Measurements from ENCODE around the gene CNNM1. TPM values are rescaled to one million over a fixed set of nuclear protein-coding genes. Genes with fewer than 3 reads are reported as not detected.
A peak's percentile ranks its signal among the peaks of the same experiment; 100 is the strongest.

Gene CNNM1
- total and polyA plus RNA-seq, 2 experiments from 2014 or later = 1.1 to 2.1 TPM

GRCh38 chr10:99337311-99337811 lies 8.2 kb downstream of the CNNM1 start:
- no peak overlapping the region for H3K9ac ChIP-seq
- no peak overlapping the region for H2AFZ ChIP-seq
- H3K4me1 ChIP-seq (ENCODE audit: insufficient read depth) = peaks cover 15% of the 10 kb centered on the region
- no peaks in the 10 kb centered on the region for H3K9me2 ChIP-seq (ENCODE audit: insufficient read depth)
- H3K9me3 ChIP-seq (ENCODE audit: low read depth) = no peaks in the 10 kb centered on the region
- no peaks in the 10 kb centered on the region for H3K36me3 ChIP-seq (ENCODE audit: low read depth)
- 83% methylated on average over 2 of the region's 2 CpGs for WGBS, 2 experiments (ENCODE audit: low coverage in 1 of 2, low lambda C conversion rate in 2 of 2, missing lambda C conversion rate in 2 of 2)
- H3F3A ChIP-seq (ENCODE audit: insufficient read depth) = no peaks in the 10 kb centered on the region
- H4K20me1 ChIP-seq (ENCODE audit: insufficient read depth) = no peaks in the 10 kb centered on the region
- TF ChIP-seq EZH2 (IDR thresholded peaks at IDR 0.05; ENCODE audit: insufficient read depth, poor library complexity, severe bottlenecking) (no peak), EZH2phosphoT487 (IDR thresholded peaks at IDR 0.05; ENCODE audit: insufficient read depth, low read depth) (no peak)
- no peak overlapping the region for H3K4me2 ChIP-seq (ENCODE audit: unreplicated experiment)
- H3K79me2 ChIP-seq (ENCODE audit: insufficient read depth) = no peaks in the 10 kb centered on the region
- H3K27me3 ChIP-seq (replicated peaks; ENCODE audit: insufficient read depth) = no peaks in the 10 kb centered on the region
- H3K4me3 ChIP-seq = no peak overlapping the region
- peak; percentile 15 for DNase-seq
- H3K27ac ChIP-seq = no peak overlapping the region
- in situ Hi-C loops (cut with MboI) = no loop called here

GRCh38 chr10:99337901-99338300 lies 8.7 kb downstream of the CNNM1 start:
- in situ Hi-C loops (cut with MboI) = no loop called here
- no peaks in the 10 kb centered on the region for H4K20me1 ChIP-seq (ENCODE audit: insufficient read depth)
- no peak overlapping the region for H2AFZ ChIP-seq
- H3K9ac ChIP-seq = no peak overlapping the region
- H3K9me2 ChIP-seq (ENCODE audit: insufficient read depth) = no peaks in the 10 kb centered on the region
- peaks cover 15% of the 10 kb centered on the region for H3K4me1 ChIP-seq (ENCODE audit: insufficient read depth)
- H3F3A ChIP-seq (ENCODE audit: insufficient read depth) = no peaks in the 10 kb centered on the region
- H3K27me3 ChIP-seq (replicated peaks; ENCODE audit: insufficient read depth) = no peaks in the 10 kb centered on the region
- H3K9me3 ChIP-seq (ENCODE audit: low read depth) = no peaks in the 10 kb centered on the region
- H3K79me2 ChIP-seq (ENCODE audit: insufficient read depth) = no peaks in the 10 kb centered on the region
- no peaks in the 10 kb centered on the region for H3K36me3 ChIP-seq (ENCODE audit: low read depth)
- no peak for TF ChIP-seq EZH2phosphoT487 (IDR thresholded peaks at IDR 0.05; ENCODE audit: insufficient read depth, low read depth)
- TF ChIP-seq EZH2 (IDR thresholded peaks at IDR 0.05; ENCODE audit: insufficient read depth, poor library complexity, severe bottlenecking) = no peak
- DNase-seq = no peak
- no peak overlapping the region for H3K27ac ChIP-seq
- no peak overlapping the region for H3K4me3 ChIP-seq
- no peak overlapping the region for H3K4me2 ChIP-seq (ENCODE audit: unreplicated experiment)

GRCh38 chr10:99339077-99339476 lies 9.9 kb downstream of the CNNM1 start:
- Histone ChIP-seq H3K27ac (peak overlapping the region; percentile 35), H3K79me2 (ENCODE audit: insufficient read depth) (no peaks in the 10 kb centered on the region), H3K4me3 (no peak overlapping the region), H3K9me3 (ENCODE audit: low read depth) (no peaks in the 10 kb centered on the region), H3K27me3 (replicated peaks; ENCODE audit: insufficient read depth) (no peaks in the 10 kb centered on the region), H3K4me1 (ENCODE audit: insufficient read depth) (peaks cover 15% of the 10 kb centered on the region), H3F3A (ENCODE audit: insufficient read depth) (no peaks in the 10 kb centered on the region), H2AFZ (no peak overlapping the region), H4K20me1 (ENCODE audit: insufficient read depth) (no peaks in the 10 kb centered on the region), H3K4me2 (ENCODE audit: unreplicated experiment) (no peak overlapping the region), H3K9ac (no peak overlapping the region), H3K9me2 (ENCODE audit: insufficient read depth) (no peaks in the 10 kb centered on the region), H3K36me3 (ENCODE audit: low read depth) (no peaks in the 10 kb centered on the region)
- no peak for TF ChIP-seq EZH2phosphoT487 (IDR thresholded peaks at IDR 0.05; ENCODE audit: insufficient read depth, low read depth)
- no peak for TF ChIP-seq EZH2 (IDR thresholded peaks at IDR 0.05; ENCODE audit: insufficient read depth, poor library complexity, severe bottlenecking)
- WGBS, 2 experiments (ENCODE audit: low coverage in 1 of 2, low lambda C conversion rate in 2 of 2, missing lambda C conversion rate in 2 of 2) = 73 to 85% methylated on average over 1 of the region's 1 CpG
- peak; percentile 56 for DNase-seq
- in situ Hi-C loops (cut with MboI) = no loop called here

- H3K27me3 ChIP-seq (replicated peaks; ENCODE audit: insufficient read depth) = no peaks in the 10 kb centered on the region
- TF ChIP-seq EZH2phosphoT487 (IDR thresholded peaks at IDR 0.05; ENCODE audit: insufficient read depth, low read depth) = no peak
- no peak for TF ChIP-seq EZH2 (IDR thresholded peaks at IDR 0.05; ENCODE audit: insufficient read depth, poor library complexity, severe bottlenecking)
- no peak for DNase-seq
- H3K9me2 ChIP-seq (ENCODE audit: insufficient read depth) = no peaks in the 10 kb centered on the region
- peaks cover 15% of the 10 kb centered on the region for H3K4me1 ChIP-seq (ENCODE audit: insufficient read depth)
- H3K9ac ChIP-seq = no peak overlapping the region
- in situ Hi-C loops (cut with MboI) = no loop called here
- H3K36me3 ChIP-seq (ENCODE audit: low read depth) = no peaks in the 10 kb centered on the region
- no peaks in the 10 kb centered on the region for H4K20me1 ChIP-seq (ENCODE audit: insufficient read depth)
- H3K79me2 ChIP-seq (ENCODE audit: insufficient read depth) = no peaks in the 10 kb centered on the region
- H3K4me3 ChIP-seq = no peak overlapping the region
- H3K4me2 ChIP-seq (ENCODE audit: unreplicated experiment) = no peak overlapping the region
- H3K9me3 ChIP-seq (ENCODE audit: low read depth) = no peaks in the 10 kb centered on the region
- H2AFZ ChIP-seq = no peak overlapping the region
- H3F3A ChIP-seq (ENCODE audit: insufficient read depth) = no peaks in the 10 kb centered on the region
- WGBS, 2 experiments (ENCODE audit: low coverage in 1 of 2, low lambda C conversion rate in 2 of 2, missing lambda C conversion rate in 2 of 2) = 83 to 89% methylated on average over 3 of the region's 3 CpGs
- peak overlapping the region; percentile 35 for H3K27ac ChIP-seq
These were observed 10.4 kb downstream of the CNNM1 start for GRCh38 chr10:99339563-99340047.

- 88 to 95% methylated on average over 3 of the region's 3 CpGs for WGBS, 2 experiments (ENCODE audit: low coverage in 1 of 2, low lambda C conversion rate in 2 of 2, missing lambda C conversion rate in 2 of 2)
- no peak for TF ChIP-seq EZH2 (IDR thresholded peaks at IDR 0.05; ENCODE audit: insufficient read depth, poor library complexity, severe bottlenecking)
- TF ChIP-seq EZH2phosphoT487 (IDR thresholded peaks at IDR 0.05; ENCODE audit: insufficient read depth, low read depth) = no peak
- no peak for DNase-seq
- H3K4me1 ChIP-seq (ENCODE audit: insufficient read depth) = peaks cover 21% of the 10 kb centered on the region
- no peaks in the 10 kb centered on the region for H3K79me2 ChIP-seq (ENCODE audit: insufficient read depth)
- H3K9ac ChIP-seq = no peak overlapping the region
- no peaks in the 10 kb centered on the region for H3K9me2 ChIP-seq (ENCODE audit: insufficient read depth)
- no peaks in the 10 kb centered on the region for H4K20me1 ChIP-seq (ENCODE audit: insufficient read depth)
- no peak overlapping the region for H3K4me2 ChIP-seq (ENCODE audit: unreplicated experiment)
- no peak overlapping the region for H3K4me3 ChIP-seq
- no peaks in the 10 kb centered on the region for H3K36me3 ChIP-seq (ENCODE audit: low read depth)
- no peaks in the 10 kb centered on the region for H3K27me3 ChIP-seq (replicated peaks; ENCODE audit: insufficient read depth)
- H3K9me3 ChIP-seq (ENCODE audit: low read depth) = no peaks in the 10 kb centered on the region
- H3K27ac ChIP-seq = no peak overlapping the region
- H2AFZ ChIP-seq = no peak overlapping the region
- no peaks in the 10 kb centered on the region for H3F3A ChIP-seq (ENCODE audit: insufficient read depth)
- in situ Hi-C loops (cut with MboI) = no loop called here
These were observed 11.5 kb downstream of the CNNM1 start for GRCh38 chr10:99340650-99341049.
